Subcutaneous adipose tissue (tissue), 4 donors: ENCODE measurements around the gene NCKAP5L. TPM values are rescaled to one million over a fixed set of nuclear protein-coding genes. Genes with fewer than 3 reads are reported as not detected.

Experiments
- total RNA-seq, 4 donors: library from RNA; depleted of rRNA; stranded (reverse); fragments of >200 nt; gene quantifications; one replicate each; pipeline ENCODE4 v1.1.0, GENCODE V29; 2016
- TF ChIP-seq, protein P1 (sequence below): fragments of 450-650 bp; IDR thresholded peaks from one replicate; pipeline ENCODE4 v1.5.1; 2016; ENCODE audit warnings: low read depth, mild to moderate bottlenecking, control low read depth, antibody characterized with exemption, moderate library complexity

NCKAP5L gene
- total RNA-seq, 4 donors from 2014 or later, result 9.1 to 23.9 (median 13.0) TPM

- TF ChIP-seq, protein P1, sequence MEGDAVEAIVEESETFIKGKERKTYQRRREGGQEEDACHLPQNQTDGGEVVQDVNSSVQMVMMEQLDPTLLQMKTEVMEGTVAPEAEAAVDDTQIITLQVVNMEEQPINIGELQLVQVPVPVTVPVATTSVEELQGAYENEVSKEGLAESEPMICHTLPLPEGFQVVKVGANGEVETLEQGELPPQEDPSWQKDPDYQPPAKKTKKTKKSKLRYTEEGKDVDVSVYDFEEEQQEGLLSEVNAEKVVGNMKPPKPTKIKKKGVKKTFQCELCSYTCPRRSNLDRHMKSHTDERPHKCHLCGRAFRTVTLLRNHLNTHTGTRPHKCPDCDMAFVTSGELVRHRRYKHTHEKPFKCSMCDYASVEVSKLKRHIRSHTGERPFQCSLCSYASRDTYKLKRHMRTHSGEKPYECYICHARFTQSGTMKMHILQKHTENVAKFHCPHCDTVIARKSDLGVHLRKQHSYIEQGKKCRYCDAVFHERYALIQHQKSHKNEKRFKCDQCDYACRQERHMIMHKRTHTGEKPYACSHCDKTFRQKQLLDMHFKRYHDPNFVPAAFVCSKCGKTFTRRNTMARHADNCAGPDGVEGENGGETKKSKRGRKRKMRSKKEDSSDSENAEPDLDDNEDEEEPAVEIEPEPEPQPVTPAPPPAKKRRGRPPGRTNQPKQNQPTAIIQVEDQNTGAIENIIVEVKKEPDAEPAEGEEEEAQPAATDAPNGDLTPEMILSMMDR, result no peak
Measured at GRCh38 chr12:49796155-49796554, 32.1 kb downstream of the NCKAP5L start.

- TF ChIP-seq, protein P1, result no peak
Measured at GRCh38 chr12:49795654-49796105, 32.5 kb downstream of the NCKAP5L start.

DNA sequence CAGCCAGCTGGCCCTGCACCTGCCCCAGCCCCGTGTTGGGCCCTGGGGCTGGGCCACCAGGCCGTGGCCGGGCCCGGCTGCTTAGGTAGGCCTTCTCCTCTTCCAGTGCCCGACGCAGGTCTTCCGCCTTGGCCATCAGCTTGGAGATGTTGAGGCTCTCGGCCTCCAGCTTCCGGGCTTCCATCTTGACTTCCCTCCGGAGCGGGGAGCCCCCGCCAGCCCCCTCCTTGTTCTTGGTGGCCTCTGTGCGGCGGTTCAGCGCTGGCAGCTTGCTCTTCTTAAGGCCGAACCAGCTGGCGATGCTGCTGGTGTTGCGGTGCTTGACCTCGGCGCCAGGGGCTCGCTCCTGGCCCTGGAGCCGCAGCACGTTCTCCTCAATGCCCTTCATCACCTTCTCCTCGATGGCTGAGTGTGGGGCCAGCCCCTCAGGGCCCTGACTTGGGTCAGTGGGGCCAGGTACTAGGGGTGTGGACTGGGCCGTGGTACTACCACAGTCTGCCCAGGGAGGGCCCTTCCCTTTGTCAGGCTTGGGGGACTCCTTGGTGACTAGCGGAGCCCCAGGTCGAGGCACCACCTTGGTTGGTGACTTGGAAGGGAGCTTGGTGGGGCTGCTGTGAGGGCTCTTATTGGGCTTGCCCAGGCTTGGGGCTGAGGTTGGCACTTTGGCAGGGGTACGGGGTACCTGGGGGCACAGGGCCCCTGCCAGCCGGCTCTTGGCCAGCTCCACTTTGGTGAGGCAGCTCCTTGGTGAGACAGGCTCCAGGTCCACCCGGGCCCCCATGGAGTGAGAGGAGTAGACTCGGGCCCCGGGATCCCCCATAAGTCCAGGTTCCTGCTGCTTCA is 33.2 kb downstream of the NCKAP5L start:
- TF ChIP-seq, protein P1, result no peak

- TF ChIP-seq, protein P1, result no peak
Measured at GRCh38 chr12:49794021-49794420, 34.2 kb downstream of the NCKAP5L start.

- TF ChIP-seq, protein P1, result no peak
Measured at GRCh38 chr12:49793620-49794019, 34.6 kb downstream of the NCKAP5L start.

- TF ChIP-seq, protein P1, result no peak
Measured at GRCh38 chr12:49792976-49793580, 35.1 kb downstream of the NCKAP5L start.

GRCh38 chr12:49792181-49792970 is 35.8 kb downstream of the NCKAP5L start:
- TF ChIP-seq, protein P1, result no peak
